GM19395 (cell line): ENCODE data around the gene USP31.

ENCODE experiments used
- ATAC-seq: cut with Tn5 transposase; IDR thresholded peaks from one replicate; pipeline ENCODE4 v1.9.1; 2021; ENCODE audit warnings: mild to moderate bottlenecking, moderate library complexity; ENCODE audit not compliant: unreplicated experiment

USP31 gene

DNA sequence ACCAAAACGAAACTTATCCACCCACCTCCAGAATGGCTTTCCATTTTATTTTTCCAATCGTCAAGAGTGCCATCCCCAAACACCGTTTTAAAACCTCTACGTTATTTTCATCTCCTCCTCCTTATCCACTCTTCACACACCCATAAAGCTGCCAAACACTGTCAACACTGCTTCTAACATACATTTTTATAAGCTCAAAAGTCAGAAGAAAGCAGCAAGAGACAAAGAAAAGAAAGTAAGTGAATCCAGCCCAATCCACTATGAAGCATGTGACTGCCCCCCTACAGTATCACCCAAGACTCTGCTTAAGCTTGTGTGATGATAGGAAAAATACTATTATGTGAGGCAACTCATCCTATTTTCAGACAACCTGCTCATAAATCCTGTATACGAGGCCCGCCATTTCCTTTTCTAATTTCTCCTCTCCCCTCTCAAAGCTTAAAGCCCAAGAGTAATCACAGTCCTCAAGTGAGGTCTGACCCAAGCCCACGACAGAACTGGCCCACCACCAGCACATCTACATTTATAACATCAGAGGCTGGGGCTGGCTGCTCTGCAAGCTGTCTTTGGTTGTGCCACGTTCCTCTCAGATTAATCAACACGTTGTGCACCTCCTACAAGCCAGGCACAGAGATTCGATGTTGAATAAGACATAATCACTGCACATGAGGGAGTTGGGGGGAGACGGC, 16.3 kb downstream of the USP31 start:
- no peak for ATAC-seq

DNA sequence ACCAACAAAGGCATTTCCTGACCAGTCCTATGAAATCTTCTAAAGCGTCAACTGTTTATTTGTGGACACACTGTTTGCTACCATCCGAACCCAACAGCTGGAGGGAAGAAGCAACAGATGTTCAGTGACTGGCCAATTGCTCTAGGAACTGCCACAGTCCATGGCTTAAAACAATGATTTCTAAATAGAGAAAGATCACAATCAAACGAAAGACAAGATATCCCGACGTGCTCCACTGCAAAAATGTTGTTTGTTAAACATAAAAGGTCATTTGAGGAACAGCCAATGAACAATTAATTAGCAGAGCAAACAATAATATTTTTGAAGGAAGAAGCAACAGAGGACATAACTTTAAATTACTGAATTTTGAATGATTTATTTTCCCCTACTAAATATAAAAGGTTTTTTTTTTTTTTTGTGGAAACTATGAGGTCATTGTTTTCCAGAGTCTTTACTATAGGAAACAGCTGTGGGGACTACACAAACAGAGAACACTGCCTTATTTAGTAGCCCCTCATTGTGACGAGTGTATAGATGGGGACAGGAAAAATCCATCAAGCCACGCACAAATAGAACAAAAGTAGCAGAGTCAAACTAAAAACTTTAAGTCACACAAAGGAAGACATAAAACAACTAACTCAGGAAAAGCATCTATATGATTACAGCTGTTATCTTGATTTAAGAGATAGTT, 17.2 kb downstream of the USP31 start:
- no peak for ATAC-seq

DNA sequence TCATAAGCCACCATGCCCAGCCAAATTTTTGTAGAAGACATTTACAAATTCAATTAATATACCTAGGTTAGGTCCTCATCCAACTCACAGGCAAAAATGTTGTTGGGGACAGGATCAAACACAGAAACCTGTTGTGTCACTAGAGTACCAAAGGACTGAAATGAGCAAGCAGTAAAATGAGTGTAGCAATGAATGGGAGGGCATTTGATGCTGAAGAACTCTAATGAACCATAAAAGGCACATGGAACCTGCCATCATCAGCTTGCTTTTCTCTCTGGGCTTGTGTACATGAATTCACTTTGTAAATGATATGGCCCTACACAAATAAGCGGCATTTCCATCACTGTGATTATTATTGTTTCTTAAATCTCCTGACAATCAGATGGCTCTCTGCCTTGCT, 17.8 kb downstream of the USP31 start:
- ATAC-seq = no peak

DNA sequence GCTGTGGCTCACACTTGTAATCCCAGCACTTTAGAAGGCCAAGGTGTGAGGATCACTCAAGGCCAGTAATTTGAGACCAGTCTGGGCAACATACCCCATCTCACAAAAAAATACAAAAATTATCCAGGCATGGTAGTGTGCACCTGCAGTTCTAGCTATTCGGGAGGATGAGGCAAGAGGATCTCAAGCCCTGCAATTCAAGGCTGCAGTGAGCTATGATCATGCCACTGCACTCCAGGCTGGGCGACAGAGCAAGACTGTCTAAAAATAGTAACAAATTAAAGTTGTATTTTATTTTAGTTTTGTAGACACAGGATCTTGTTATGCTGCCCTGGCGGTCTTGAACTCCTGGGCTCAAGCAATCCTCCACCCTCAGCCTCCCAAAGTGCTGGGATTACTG, 18.2 kb downstream of the USP31 start:
- ATAC-seq = no peak

DNA sequence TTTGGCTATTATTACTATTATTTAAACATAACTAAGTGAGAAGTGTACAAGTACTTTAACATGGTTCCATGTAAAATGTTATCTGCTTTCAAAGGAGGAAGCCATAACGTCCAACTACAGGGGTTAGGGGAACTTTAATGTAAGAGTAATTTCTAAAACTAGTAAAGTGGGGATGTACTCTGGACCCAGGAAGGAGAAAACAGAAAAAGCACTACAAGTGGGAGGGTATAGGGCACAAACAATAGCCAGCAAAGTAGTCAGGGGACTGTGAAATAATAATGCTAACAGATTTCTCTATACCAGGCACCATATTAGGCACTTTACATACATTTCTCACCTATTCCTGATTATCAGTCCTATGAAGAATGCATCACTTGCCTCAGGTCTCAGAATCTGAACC, 19.6 kb downstream of the USP31 start:
- no peak for ATAC-seq

DNA sequence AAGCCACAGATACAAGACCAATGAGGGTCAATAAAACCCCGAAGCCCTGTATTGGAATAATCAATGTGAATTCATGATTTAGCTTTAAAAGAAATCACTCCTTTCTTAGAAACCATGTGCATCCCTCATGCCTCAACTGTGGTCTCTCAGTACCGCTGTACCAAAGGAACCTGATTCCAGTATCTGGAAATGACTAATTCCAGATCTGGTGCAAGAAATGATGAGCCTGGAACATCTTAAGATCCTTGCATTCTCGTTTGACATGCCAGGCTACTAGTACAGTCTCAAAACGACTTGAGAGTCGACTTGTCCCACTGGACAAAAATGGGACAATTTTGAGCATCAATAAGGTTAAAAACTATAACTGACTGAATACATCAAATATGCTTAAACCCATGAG, 21.2 kb downstream of the USP31 start:
- no peak for ATAC-seq

DNA sequence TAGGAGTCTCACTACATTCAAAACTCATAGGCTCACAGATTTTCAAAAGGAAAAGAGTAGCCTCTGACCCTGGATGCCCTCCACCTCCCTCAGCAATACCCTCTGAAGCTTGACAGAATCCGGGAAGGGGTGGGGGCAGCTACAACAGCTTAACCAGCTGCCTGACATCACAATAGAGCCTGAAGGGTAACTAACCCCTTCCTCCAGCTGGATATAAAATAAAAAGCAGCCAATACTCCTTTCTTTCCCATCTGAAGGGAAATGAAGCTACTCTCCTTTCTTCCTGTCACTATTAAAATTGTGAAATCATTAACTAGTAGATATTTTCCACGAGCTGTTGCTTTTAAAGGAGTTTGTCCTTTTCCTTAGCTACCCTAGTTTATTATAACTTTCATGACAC, 24.0 kb downstream of the USP31 start:
- no peak for ATAC-seq

DNA sequence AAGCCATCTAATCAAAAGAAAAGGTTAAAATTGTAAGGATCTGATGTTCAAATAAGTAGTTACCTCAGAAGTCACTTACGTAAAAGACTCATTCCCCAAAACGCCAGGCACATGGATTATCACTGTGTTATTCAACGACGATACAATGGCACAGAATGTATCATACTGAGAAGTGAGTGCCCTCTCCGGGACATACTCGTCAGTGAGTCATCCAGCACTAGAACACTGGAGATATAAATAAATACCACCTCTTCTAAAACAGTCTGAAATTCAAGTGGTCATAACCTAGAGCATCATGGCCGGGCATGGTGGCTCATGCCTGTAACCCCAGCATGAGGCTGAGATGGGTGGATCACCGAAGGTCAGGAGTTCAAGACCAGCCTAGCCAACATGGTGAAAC, 24.9 kb downstream of the USP31 start:
- no peak for ATAC-seq

DNA sequence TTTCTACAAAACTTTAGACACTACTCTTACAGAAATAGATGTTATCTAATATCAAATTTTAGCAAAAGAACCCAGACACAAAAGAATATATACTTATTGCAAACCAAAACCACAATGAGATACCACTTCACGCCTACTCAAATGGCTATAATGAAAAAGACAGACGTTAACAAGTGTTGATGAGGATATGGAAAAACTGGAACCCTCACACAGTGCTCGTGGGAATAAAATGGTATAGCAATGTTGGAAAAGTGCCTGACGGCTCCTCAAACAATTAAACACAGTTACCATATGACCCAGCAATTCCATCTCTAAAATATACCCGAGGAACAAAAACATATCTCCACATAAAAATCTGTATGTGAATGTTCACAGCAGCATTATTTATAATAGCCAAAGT, 27.1 kb downstream of the USP31 start:
- no peak for ATAC-seq

DNA sequence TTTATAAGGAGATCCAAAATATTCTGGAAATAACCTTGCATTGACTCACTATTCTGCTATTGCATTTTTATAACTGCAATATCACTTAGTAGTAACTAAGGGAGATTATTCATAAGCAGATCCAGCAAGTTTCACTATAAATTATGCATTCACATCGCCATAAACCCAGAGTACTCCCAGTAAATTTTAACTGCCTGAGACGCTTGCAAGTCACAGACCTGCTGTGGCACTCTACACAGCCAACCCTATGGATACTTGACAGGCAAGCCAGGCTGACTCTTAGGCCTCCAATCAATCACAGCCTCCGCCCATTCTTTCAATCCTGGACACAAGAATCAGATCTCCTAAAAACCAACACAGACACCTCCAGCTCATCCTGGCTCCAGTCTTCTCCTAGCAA, 28.2 kb downstream of the USP31 start:
- ATAC-seq = no peak

DNA sequence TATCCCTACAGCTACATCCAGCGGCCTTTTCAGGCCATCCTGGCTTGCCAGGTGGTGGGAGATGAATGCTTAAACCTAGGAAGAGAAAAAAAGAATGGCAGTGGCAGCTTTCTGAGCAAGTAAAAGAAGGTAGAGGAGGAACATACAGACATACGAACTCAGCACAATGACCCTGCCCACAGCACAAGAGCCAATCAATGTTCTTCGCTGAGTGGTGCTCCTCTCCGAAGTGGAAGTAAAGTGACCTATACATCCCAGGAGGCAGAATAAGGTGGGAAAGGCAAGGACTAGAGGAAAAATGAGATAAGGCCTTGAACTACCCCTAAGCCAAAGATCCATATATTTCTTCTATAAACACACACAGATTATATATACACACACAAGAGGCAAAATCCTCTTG, 28.7 kb downstream of the USP31 start:
- no peak for ATAC-seq

DNA sequence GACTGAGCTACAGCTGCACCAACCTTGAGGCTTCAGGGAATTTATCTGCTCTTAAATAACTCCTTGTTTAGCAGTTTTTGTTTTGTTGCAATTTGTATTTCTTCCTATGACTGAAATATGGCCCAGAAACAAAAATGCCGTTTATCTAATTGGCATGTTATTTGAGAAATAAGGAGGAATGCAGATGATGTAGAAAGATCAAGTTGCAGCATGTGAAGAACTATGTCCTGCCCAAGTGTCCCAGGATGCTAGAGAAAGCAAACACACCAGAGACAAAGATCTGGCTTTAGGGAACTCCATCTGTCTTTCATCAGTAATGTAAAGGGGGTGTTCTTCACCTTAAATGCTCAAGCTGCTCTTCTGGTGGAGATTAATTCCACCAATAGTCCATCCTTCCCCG, 29.7 kb downstream of the USP31 start:
- no peak for ATAC-seq

DNA sequence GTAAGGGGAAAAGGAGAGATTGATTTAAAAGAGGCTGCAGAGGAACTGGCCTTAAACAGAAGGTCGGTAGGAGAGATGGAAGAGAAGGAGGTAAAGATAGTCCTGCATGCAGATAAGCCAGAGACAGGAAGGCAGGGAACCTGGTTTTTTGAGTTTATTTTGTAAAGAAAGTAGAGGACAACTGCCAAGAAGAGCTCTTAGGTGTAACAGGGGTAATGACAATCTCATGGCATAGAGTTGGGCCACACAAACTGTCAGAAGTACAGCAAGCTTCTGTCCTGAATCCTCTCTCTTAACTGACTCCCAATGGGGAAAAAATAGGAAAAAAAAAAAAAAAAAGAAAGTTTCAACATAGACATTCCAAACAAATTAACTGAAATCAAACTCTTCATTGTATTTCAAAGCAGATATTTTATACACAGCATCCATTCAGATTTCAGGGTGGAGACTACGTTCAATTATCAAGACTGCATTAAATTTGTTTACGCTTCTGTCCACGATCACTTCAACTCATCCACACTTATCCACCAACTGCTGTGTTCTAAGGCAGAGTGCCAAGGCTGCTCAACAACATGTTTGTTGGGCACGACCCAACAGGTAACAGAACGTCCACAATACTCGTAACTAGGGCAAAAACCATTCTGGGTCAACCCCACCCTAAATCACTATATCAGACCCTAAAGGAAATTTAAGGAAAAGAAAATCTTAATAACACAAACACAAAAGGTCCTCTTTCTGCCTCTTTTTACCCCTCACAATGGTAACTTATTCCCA, 34.9 kb downstream of the USP31 start:
- ATAC-seq = no peak

DNA sequence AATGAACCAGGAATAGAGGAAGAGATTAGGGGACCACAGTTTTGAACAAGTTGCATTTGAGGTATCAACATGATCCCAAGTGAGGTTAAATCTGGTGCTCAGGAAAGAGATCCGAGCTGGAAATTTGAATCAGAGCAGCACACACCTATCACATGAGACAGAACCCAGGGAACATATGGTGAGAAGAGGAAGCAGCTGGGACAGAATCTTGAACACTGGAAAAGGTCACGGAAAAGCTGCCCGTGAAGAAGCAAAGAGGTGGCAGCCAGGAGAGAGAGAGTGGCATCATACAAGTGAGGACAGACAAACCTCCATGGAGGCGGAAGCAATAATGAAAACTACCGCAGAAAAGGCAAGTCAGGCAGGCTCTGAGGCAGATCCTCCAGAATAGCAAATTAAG, 36.1 kb downstream of the USP31 start:
- no peak for ATAC-seq

DNA sequence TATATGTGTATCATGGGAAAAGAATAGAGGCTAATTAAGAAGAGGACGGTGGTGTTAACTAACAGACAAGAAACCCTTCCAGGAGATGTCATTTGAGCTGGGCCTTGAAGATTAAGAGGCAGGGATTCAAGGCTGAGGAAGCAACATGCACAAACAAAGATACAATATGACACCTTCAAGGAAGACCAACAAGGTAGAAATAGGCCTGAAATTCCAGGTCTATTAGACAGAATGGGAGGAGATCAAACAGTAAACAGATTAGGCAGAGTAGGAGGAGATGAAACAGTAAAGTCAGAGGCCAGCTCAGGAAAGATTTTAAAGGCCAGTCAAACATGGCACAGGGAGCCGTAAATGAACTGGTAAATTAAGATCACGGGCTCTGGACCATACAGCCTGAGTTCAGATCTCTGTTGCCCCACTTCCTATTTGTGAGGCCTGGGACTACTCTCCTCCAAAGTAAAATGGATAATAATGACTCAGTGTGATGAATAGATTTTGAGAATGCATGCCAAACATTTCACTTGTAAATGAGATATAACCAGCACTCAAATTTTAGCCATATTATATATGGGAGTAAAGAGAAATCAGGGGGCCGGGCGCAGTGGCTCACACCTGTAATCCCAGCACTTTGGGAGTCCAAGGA, 38.9 kb downstream of the USP31 start:
- no peak for ATAC-seq

DNA sequence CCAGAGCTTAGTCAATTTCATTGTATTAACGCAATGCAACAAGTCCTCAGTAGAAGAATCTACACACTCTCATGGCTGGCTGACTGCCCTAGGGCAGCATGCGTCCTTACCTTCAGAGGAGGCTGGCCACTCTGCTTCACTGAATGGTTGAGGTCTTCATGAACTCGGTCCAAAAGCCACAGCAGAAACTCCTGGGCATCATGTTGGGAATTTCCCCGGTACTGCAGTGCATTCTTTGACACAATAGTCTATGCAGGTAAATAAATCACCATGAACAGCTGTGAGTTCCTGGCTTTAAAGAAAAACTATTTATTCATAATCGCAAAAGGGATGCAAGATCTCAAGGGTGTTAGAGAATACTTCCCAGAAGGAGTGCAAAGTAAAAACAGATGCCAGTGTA, 41.3 kb downstream of the USP31 start:
- ATAC-seq = no peak

DNA sequence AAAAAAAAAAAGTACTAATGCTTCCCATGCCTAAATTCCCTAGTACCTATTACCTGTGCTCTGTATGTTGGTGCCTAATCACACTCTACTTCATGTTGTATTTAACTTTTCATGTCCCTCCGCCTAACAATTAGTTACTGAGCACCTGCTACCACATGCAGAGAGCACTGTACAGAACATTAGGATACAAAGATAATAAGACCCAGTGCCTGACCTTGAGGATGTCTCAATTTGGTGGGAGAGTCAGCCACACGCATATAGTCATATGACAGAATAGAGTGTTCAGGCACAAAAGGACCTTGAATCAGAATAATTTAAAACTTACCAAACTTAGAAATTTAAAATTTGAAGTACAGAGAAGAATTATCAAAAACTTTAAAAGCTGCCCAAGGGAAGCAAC, 42.1 kb downstream of the USP31 start:
- ATAC-seq = no peak

DNA sequence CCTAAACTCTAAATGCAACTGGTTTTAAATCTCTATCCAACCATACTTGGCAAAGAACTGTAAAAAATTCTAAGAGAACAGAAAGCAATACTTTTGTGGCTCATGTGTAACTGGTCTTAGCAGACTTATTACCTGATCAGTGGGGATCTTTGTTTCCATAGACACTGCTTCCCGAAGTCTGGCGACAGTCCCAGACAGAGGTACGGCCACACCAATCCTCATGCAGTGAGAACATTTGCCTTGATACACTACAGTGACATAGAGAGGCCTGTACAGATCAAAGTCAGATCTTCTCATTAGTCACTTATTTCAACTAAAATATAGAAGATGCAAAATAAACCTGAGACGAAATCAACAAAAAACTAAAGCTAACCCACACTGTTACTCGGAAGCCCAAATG, 43.9 kb downstream of the USP31 start:
- no peak for ATAC-seq

DNA sequence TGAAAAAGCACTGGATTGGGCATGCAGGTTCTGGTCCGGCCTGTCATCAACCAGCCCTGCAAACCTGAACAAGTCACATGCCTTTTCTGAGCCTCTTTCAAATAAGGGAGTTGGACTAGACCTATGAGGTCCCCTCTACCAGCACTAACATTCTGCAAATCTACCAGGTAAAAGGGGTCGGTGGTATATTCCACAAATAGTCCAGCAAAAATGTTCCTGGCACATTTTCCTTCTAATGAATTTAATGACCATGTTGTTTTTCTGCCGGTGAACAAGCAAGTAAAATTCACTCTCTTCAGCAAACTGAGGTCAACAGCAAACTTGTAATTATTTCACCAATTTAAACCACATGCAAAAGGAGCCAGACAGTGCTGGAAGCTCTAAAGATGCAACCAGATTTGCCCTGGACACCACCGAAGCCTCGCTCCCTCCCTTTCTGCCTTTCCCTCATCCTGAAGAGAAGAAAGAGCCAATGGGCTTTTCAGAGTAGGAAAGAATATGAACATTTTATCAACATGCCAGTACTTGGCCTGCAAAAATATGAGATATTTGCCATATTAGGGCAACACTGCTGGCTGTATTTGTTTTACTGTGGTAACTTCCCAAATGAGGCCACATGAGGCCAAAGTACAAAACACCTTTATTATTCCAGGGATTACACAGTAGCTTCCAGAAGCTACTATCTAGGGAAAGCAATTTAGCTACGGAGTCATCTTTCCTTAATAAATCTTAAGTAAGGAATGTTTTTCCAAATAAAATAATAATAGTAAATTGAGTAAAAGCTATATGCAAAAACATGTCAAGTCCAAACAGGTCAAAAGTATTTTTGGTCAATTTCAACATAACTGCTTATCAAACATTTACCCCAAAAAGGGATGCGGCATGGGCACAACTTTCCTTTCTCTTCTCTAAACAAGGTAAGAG, 45.0 kb downstream of the USP31 start:
- ATAC-seq = no peak

DNA sequence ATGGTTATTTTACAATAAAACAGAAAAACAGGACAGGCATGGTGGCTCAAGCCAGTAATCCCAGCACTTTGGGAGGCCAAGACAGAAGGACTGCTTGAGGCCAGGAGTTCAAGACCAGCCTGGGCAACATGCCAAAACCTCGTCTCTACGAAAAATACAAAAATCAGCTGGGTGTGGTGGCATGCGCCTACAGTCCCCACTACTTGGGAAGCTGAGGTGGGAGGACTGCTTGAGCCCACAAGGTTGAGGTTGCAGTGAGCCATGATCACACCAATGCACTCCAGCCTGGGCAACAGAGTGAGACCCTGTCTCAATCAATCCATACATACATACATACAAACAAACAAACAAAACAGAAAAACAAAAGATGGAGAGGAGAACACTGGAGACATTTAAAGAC, 45.6 kb downstream of the USP31 start:
- ATAC-seq = no peak
